Body of pancreas (tissue), 4 donors: ENCODE data around the gene GRIK1.

Experiments
- POLR2A ChIP-seq, 3 donors: fragments of 450-650 bp; IDR thresholded peaks; one replicate each; pipeline ENCODE4 v1.6.1; 2016; ENCODE audit warnings: antibody characterized with exemption in 3 of 3, mild to moderate bottlenecking in 2 of 3
- TF ChIP-seq, protein P1 (sequence below), 7 experiments: fragments of 450-650 bp in 4 of 7; fragments of 200-600 bp in 3 of 7; sonication (generic) in 3 of 7; IDR thresholded peaks; one replicate each; pipeline ENCODE4 v1.5.1; 2016 to 2019; ENCODE audit warnings: antibody characterized with exemption in 7 of 7

GRCh38 chr21:29961291-29962027 lies 21.7 kb upstream of the GRIK1 start:
- no peak for TF ChIP-seq POLR2A (IDR thresholded peaks at IDR 0.05)
- TF ChIP-seq, protein P1, sequence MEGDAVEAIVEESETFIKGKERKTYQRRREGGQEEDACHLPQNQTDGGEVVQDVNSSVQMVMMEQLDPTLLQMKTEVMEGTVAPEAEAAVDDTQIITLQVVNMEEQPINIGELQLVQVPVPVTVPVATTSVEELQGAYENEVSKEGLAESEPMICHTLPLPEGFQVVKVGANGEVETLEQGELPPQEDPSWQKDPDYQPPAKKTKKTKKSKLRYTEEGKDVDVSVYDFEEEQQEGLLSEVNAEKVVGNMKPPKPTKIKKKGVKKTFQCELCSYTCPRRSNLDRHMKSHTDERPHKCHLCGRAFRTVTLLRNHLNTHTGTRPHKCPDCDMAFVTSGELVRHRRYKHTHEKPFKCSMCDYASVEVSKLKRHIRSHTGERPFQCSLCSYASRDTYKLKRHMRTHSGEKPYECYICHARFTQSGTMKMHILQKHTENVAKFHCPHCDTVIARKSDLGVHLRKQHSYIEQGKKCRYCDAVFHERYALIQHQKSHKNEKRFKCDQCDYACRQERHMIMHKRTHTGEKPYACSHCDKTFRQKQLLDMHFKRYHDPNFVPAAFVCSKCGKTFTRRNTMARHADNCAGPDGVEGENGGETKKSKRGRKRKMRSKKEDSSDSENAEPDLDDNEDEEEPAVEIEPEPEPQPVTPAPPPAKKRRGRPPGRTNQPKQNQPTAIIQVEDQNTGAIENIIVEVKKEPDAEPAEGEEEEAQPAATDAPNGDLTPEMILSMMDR (IDR thresholded peaks at IDR 0.05): no peak
